ENCODE measurements around the gene PDP2.

The PDP2 gene

DNA sequence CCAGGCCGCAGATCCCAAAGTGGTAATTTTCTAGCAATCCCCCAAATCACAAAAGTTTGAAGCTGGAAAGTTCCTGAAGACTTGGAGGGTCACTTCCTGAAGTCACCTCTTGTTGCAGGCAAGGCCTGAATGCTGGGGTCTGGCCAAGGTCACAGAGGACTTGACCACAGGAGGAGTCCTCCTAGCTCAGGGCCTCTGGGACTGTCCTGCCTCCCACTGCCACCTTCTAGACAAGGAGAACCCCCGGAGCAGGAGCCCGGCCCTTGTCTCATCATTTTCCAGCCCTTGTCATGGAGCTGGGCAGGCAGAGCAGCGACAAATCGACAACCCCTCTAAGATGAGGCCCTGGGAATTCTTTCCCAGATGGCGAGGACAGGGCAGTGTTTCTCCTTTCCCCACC is 38.0 kb downstream of the PDP2 start:
- Histone ChIP-seq H2AFZ (ENCODE audit: low read length) (no peak overlapping the region), H3K27me3 (replicated peaks; ENCODE audit: insufficient read depth, low read length) (peaks cover 78% of the 10 kb centered on the region)

DNA sequence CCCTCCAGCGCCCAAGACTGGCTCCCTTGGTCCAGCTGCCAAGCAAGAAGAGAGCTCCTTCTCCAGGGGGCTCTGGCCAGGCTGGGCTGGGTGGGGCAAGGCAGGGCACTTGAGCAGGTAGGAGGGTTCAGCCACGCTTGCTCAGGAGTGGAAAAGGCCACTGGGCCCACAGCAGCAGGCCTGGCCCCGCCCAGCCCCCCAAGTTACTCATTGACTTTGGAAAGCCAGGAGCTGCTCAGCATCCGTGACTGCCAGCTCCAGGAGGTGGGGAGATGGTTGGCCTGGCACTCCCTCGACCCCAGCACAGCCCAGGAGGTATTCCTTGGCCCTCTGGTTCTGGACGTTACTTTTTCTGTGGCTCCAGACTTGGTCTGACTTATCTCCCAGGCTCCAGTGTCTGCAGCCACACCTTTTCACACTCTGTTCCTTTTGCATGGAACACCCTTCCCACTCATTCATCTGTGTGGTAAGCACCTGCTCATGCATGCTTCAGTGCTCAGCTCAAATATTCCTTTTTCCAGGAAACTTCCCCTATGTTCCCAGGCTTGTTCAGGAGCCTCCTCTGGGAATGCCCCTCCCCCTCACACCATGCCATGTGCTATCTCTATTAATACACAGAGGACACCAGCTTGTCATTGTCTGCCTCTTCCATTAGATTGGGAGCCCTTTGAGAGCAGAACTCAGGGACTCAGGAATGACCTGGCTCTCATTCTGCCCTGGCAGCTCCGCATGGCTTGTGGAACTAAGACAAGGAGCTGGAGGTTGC is 38.7 kb downstream of the PDP2 start, which contains the start of gene CDH16:
CDH16 (minus strand) TSS at position 83 of the 766 bp plus-strand sequence. CDS start 820 bp downstream, outside the sequence.
- Histone ChIP-seq H3K9me3 (replicated peaks; ENCODE audit: insufficient read depth, low read length) (no peaks in the 10 kb centered on the region), H3K4me1 (ENCODE audit: low read length) (no peaks in the 10 kb centered on the region)

More for the DNA sequence above, 38.0 kb downstream of the PDP2 start:
- no peaks in the 10 kb centered on the region for H3K79me2 ChIP-seq (ENCODE audit: low read length)
- no peaks in the 10 kb centered on the region for H4K20me1 ChIP-seq (ENCODE audit: insufficient read depth, low read length)
- H3F3A ChIP-seq (ENCODE audit: insufficient read depth, low read length): no peaks in the 10 kb centered on the region
- no peak overlapping the region for H3K9ac ChIP-seq (ENCODE audit: low read length)
- no peak overlapping the region for H3K27ac ChIP-seq (ENCODE audit: low read length)
- H3K4me3 ChIP-seq (ENCODE audit: low read length): no peak overlapping the region
- no peaks in the 10 kb centered on the region for H3K36me3 ChIP-seq (replicated peaks; ENCODE audit: insufficient read depth, low read length)
- no peak overlapping the region for H3K4me2 ChIP-seq (ENCODE audit: low read depth, low read length)
- H3K9me2 ChIP-seq (replicated peaks; ENCODE audit: insufficient read depth, low read length): no peaks in the 10 kb centered on the region
- no peak for DNase-seq
- no peaks in the 10 kb centered on the region for H3K4me1 ChIP-seq (ENCODE audit: low read length)
- H3K9me3 ChIP-seq (replicated peaks; ENCODE audit: insufficient read depth, low read length): no peaks in the 10 kb centered on the region
- no peak for TF ChIP-seq EZH2phosphoT487 (IDR thresholded peaks at IDR 0.05; ENCODE audit: low read length)
- no peak for TF ChIP-seq EZH2 (optimal IDR thresholded peaks at IDR 0.05; ENCODE audit: low read depth, low read length)
- TF ChIP-seq, protein P1, sequence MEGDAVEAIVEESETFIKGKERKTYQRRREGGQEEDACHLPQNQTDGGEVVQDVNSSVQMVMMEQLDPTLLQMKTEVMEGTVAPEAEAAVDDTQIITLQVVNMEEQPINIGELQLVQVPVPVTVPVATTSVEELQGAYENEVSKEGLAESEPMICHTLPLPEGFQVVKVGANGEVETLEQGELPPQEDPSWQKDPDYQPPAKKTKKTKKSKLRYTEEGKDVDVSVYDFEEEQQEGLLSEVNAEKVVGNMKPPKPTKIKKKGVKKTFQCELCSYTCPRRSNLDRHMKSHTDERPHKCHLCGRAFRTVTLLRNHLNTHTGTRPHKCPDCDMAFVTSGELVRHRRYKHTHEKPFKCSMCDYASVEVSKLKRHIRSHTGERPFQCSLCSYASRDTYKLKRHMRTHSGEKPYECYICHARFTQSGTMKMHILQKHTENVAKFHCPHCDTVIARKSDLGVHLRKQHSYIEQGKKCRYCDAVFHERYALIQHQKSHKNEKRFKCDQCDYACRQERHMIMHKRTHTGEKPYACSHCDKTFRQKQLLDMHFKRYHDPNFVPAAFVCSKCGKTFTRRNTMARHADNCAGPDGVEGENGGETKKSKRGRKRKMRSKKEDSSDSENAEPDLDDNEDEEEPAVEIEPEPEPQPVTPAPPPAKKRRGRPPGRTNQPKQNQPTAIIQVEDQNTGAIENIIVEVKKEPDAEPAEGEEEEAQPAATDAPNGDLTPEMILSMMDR (IDR thresholded peaks at IDR 0.05; ENCODE audit: low read length): no peak

DNA sequence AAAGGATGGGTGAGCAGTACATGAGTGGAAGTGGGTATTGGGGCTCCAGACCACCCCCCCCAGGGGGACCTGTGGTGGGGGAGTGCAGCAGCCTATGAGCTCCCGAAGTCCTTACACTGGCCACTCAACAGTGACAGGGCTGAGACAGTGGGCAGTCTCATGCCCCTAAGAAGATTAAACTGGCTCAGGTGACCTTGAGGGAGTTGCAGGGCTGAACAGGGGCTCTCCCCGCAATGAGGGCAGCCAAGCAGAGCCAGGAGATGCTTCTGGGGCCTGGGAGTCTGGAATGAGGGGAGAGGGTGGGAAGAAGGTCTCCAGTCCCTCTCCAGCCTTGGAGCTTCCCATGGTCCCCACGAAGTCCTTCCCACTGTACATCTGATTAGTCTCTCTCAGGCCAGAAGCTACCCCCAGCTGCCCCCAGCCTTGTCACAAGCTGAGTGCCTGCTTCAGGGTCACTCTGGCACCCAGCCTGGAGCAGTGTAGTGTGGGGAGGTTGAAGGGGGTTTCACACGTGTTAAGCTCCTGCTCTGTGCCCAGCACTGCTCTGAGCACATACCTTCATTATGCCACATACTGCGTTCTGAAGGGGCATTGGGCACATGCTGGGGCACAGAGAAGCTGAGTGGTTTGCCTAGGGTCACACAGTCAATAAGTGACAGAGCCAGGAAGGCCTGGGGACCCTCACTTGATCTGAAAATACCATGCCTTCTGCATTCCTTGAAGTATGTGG is 39.4 kb downstream of the PDP2 start:
- DNase-seq: no peak
- no peaks in the 10 kb centered on the region for H3K9me3 ChIP-seq (replicated peaks; ENCODE audit: insufficient read depth, low read length)
- H3F3A ChIP-seq (ENCODE audit: insufficient read depth, low read length): no peaks in the 10 kb centered on the region
- no peak overlapping the region for H3K4me2 ChIP-seq (ENCODE audit: low read depth, low read length)
- H3K27me3 ChIP-seq (replicated peaks; ENCODE audit: insufficient read depth, low read length): peaks cover 88% of the 10 kb centered on the region
- no peak overlapping the region for H2AFZ ChIP-seq (ENCODE audit: low read length)
- TF ChIP-seq, protein P1 (IDR thresholded peaks at IDR 0.05; ENCODE audit: low read length): no peak
- TF ChIP-seq EZH2phosphoT487 (IDR thresholded peaks at IDR 0.05; ENCODE audit: low read length) (no peak), EZH2 (optimal IDR thresholded peaks at IDR 0.05; ENCODE audit: low read depth, low read length) (no peak)
- no peak overlapping the region for H3K9ac ChIP-seq (ENCODE audit: low read length)
- H3K79me2 ChIP-seq (ENCODE audit: low read length): no peaks in the 10 kb centered on the region
- H4K20me1 ChIP-seq (ENCODE audit: insufficient read depth, low read length): no peaks in the 10 kb centered on the region
- H3K9me2 ChIP-seq (replicated peaks; ENCODE audit: insufficient read depth, low read length): no peaks in the 10 kb centered on the region
- H3K27ac ChIP-seq (ENCODE audit: low read length): no peak overlapping the region
- no peak overlapping the region for H3K4me3 ChIP-seq (ENCODE audit: low read length)
- H3K36me3 ChIP-seq (replicated peaks; ENCODE audit: insufficient read depth, low read length): no peaks in the 10 kb centered on the region
- no peaks in the 10 kb centered on the region for H3K4me1 ChIP-seq (ENCODE audit: low read length)

More for the DNA sequence above, 38.7 kb downstream of the PDP2 start, which contains the start of gene CDH16:
- no peak within 1 kb of the TSS for H3K27ac ChIP-seq (ENCODE audit: low read length)
- TF ChIP-seq, protein P1 (IDR thresholded peaks at IDR 0.05; ENCODE audit: low read length): no peak
- TF ChIP-seq EZH2 (optimal IDR thresholded peaks at IDR 0.05; ENCODE audit: low read depth, low read length) (no peak), EZH2phosphoT487 (IDR thresholded peaks at IDR 0.05; ENCODE audit: low read length) (no peak)
- H3F3A ChIP-seq (ENCODE audit: insufficient read depth, low read length): no peaks in the 10 kb centered on the region
- no peak within 1 kb of the TSS for H3K4me2 ChIP-seq (ENCODE audit: low read depth, low read length)
- H2AFZ ChIP-seq (ENCODE audit: low read length): no peak within 1 kb of the TSS
- no peaks in the 10 kb centered on the region for H3K36me3 ChIP-seq (replicated peaks; ENCODE audit: insufficient read depth, low read length)
- DNase-seq: no peak
- H3K4me3 ChIP-seq (ENCODE audit: low read length): no peak within 1 kb of the TSS
- no peaks in the 10 kb centered on the region for H3K9me2 ChIP-seq (replicated peaks; ENCODE audit: insufficient read depth, low read length)
- peaks cover 85% of the 10 kb centered on the region for H3K27me3 ChIP-seq (replicated peaks; ENCODE audit: insufficient read depth, low read length)
- H3K79me2 ChIP-seq (ENCODE audit: low read length): no peaks in the 10 kb centered on the region
- H3K9ac ChIP-seq (ENCODE audit: low read length): no peak within 1 kb of the TSS
- H4K20me1 ChIP-seq (ENCODE audit: insufficient read depth, low read length): no peaks in the 10 kb centered on the region

Data from MM.1S (cell line).